Measurements from ENCODE around the gene NEGR1.

DNA sequence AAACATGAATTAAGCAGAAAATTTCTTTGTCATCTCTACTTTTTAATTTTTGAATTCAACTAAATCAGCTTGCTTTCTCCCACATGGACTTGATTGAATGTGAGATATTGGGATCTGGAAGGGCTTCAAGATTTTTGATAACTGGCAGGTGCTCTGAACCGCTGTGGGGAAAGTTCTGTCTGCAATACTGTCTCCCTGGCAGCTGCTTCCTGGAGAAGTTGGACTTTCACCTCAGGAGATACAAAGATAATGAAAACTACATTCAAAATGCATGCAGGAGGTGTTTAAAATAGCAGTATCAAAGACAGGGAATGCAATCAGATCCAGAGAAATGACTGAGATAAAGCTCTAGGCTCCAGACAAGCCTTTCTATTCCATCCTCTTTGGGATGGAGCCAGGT, 338.3 kb downstream of the NEGR1 start:
- TF ChIP-seq ELF1 (tag; IDR thresholded peaks at IDR 0.05) (no peak), PHF20 (IDR thresholded peaks at IDR 0.05; ENCODE audit: partially characterized antibody) (no peak), CTCF (IDR thresholded peaks at IDR 0.05 in 2 of 3, conservative IDR thresholded peaks at IDR 0.05 in 1 of 3; ENCODE audit: insufficient read depth in 2 of 3, low read depth in 1 of 3, low read length in 3 of 3) (no peak), POLR3A (IDR thresholded peaks at IDR 0.05; ENCODE audit: borderline replicate concordance, extremely low read depth, insufficient read depth, insufficient read length) (no peak)
